Retinal pigment epithelial cell (primary cell): ENCODE results near the gene WDR93.

ENCODE experiments used
- DNase-seq: peaks from one replicate; pipeline ENCODE4 v3.0.0-alpha.2; 2010; ENCODE audit warnings: low read depth
- H3K4me3 ChIP-seq: 2 replicates; pipeline ENCODE4 v1.5.1; 2011; ENCODE audit warnings: mild to moderate bottlenecking, low read length, control low read depth, moderate library complexity
- CTCF ChIP-seq: conservative IDR thresholded peaks from 2 replicates; pipeline ENCODE4 v1.5.1; 2011; ENCODE audit warnings: low read depth, low read length, control low read depth, inconsistent platforms

WDR93 gene

GRCh38 chr15:89654301-89654761 lies 36.3 kb upstream of the WDR93 start:
- no peak for DNase-seq
- TF ChIP-seq CTCF = no peak
- peak overlapping the region; percentile 78 for H3K4me3 ChIP-seq

GRCh38 chr15:89654847-89655805 lies 35.5 kb upstream of the WDR93 start, which contains the start of gene KIF7:
Gene KIF7, minus strand, starts transcription at chr15:89655467. Its CDS starts 2,537 bp downstream, at chr15:89652930.
- H3K4me3 ChIP-seq = peak within 1 kb of the TSS; percentile 78
- no peak for DNase-seq
- no peak for TF ChIP-seq CTCF

DNA sequence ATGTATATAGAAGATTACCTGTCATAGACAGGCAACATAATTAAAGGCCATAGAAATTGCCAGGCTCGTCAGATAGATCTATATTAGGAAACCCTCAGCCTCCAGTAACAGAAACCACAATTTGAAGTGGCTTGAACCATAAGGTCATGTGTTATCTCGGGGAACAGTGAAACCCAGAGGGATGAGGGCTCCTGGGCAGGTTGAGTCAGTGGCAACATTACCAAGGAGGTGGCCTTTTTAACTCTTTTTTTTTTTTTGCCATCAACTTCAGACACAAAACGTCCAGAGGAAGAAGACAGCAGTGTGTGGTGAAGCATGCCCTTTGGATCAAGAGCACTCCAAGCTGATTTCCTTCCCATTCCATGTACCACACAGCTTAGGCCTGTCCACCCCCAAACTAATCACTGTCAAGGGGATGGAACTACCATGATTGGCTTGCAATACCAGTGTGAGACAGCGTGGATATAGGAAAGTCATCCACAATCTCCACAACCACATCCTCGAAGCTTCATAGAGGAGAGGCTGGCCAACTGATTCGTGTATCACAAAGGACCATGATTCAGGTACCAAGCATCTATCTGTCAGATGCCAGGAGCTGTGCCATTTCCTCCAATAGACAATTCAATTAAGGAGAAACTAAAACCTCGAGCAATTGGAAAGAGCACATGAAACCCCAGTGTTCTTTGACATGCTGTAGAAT lies 34.3 kb upstream of the WDR93 start:
- DNase-seq = no peak
- no peak overlapping the region for H3K4me3 ChIP-seq
- TF ChIP-seq CTCF = no peak

DNA sequence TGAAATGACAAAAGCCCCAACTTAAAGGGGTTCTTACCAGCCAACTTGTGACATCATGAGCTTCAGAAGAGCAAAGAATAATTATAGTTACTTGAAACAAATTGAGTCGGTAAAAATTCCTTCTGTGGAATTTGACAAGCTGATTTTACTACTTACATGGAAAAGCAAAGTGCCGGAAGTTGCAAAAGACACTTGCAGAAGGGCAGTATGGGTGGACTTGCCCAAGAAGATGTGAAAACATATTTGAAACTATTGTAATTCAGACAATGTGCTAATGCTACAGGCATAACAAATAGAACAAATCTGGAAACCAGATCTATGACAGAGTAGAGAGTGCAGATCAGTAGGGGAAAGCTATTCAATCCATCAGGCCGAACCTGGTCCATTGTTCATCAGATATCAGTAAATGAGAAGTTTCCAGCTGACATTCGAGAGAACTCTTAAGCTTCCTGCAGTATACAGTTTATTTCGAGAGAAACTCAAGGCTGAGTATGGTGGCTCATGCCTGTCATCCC lies 32.9 kb upstream of the WDR93 start:
- no peak for TF ChIP-seq CTCF
- H3K4me3 ChIP-seq = no peak overlapping the region
- no peak for DNase-seq

GRCh38 chr15:89659295-89659694 lies 31.3 kb upstream of the WDR93 start:
- no peak for TF ChIP-seq CTCF
- H3K4me3 ChIP-seq = no peak overlapping the region
- no peak for DNase-seq

DNA sequence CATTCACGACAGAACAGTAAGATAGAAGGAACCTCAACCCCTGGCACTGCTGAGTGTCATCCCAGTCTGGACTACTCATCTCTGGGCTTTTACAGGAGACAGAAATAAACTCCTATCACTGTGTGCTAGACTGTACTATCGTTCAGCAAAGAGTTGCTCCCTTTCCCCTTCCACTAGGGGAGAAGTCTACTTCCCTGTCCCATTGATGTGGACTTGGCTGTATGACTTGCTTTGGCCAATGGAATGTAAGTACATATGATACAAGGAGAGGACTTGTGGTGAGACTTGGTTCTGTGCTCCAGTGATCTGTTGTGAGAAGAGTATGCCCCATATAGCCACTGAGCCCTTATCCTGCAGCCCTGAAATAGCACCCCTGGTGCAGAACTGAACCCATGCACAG lies 30.1 kb upstream of the WDR93 start:
- TF ChIP-seq CTCF = no peak
- no peak overlapping the region for H3K4me3 ChIP-seq
- no peak for DNase-seq
